ENCODE data around the gene ALDH1A2.

- TF ChIP-seq CTCF (conservative IDR thresholded peaks at IDR 0.05 in 1 of 2, IDR thresholded peaks at IDR 0.05 in 1 of 2; ENCODE audit: extremely low read depth in 1 of 2, insufficient read depth in 1 of 2, low read depth in 1 of 2, low read length in 2 of 2) (peak in 1 of 2 donors; percentile 5), EZH2 (IDR thresholded peaks at IDR 0.05; ENCODE audit: borderline replicate concordance, low read length) (no peak)
Observed at GRCh38 chr15:58042006-58042405, 23.5 kb downstream of the ALDH1A2 start.

Measured in mammary epithelial cell (primary cell).